HG03159 (cell line): ENCODE data around the gene SAV1.
A peak's percentile ranks its signal among the peaks of the same experiment; 100 is the strongest.
"Not testable (repeated sequence)": the region's sequence is repeated elsewhere in the genome, so short reads cannot be mapped to it uniquely, and the experiment has no call there.

Experiments used
- ATAC-seq: cut with Tn5 transposase; IDR thresholded peaks from one replicate; pipeline ENCODE4 v1.9.1; 2021; ENCODE audit warnings: mild to moderate bottlenecking, moderate library complexity; ENCODE audit not compliant: unreplicated experiment

The SAV1 gene

GRCh38 chr14:50667996-50668825 lies at the start of gene SAV1:
SAV1 (minus strand) TSS chr14:50668306; CDS start chr14:50667967, 339 bp downstream.
- ATAC-seq = peak; percentile 56

- no peak for ATAC-seq
Measured at GRCh38 chr14:50717811-50718210, 49.7 kb upstream of the SAV1 start.

- ATAC-seq = no peak
Measured at GRCh38 chr14:50714450-50715073, 46.5 kb upstream of the SAV1 start.

GRCh38 chr14:50711043-50711442 lies 42.9 kb upstream of the SAV1 start:
- no peak for ATAC-seq

- no peak for ATAC-seq
Measured at GRCh38 chr14:50705026-50705593, 37.0 kb upstream of the SAV1 start.

GRCh38 chr14:50704454-50705010 lies 36.4 kb upstream of the SAV1 start:
- ATAC-seq = no peak

- ATAC-seq = no peak
Measured at GRCh38 chr14:50697659-50698290, 29.7 kb upstream of the SAV1 start.

GRCh38 chr14:50694260-50694659 lies 26.2 kb upstream of the SAV1 start:
- not testable (repeated sequence) for ATAC-seq

- no peak for ATAC-seq
Measured at GRCh38 chr14:50688875-50689274, 20.8 kb upstream of the SAV1 start.

- no peak for ATAC-seq
Measured at GRCh38 chr14:50679674-50680073, 11.6 kb upstream of the SAV1 start.

- ATAC-seq = no peak
Measured at GRCh38 chr14:50678163-50678562, 10.1 kb upstream of the SAV1 start.

GRCh38 chr14:50677527-50678063 lies 9.5 kb upstream of the SAV1 start:
- peak; percentile 53 for ATAC-seq

- peak; percentile 13 for ATAC-seq
Measured at GRCh38 chr14:50676814-50677516, 8.9 kb upstream of the SAV1 start.

- no peak for ATAC-seq
Measured at GRCh38 chr14:50675597-50675996, 7.5 kb upstream of the SAV1 start.

GRCh38 chr14:50670866-50671256 lies 2.8 kb upstream of the SAV1 start:
- ATAC-seq = no peak

GRCh38 chr14:50670196-50670865 lies 2.2 kb upstream of the SAV1 start:
- no peak for ATAC-seq

GRCh38 chr14:50669441-50669986 lies 1.4 kb upstream of the SAV1 start:
- no peak for ATAC-seq

- no peak for ATAC-seq
Measured at GRCh38 chr14:50668826-50669143, 679 bp upstream of the SAV1 start.

- peak; percentile 50 for ATAC-seq
Measured at GRCh38 chr14:50667684-50667995, 466 bp downstream of the SAV1 start.
